GM12878 (cell line): Measurements from ENCODE around the gene CALY. TPM values are rescaled to one million over a fixed set of nuclear protein-coding genes. Genes with fewer than 3 reads are reported as not detected.

ENCODE experiments used
- ATAC-seq: fragments of 200-7000 bp; cut with Tn5 transposase; 3 replicates; pipeline ENCODE4 v1.9.1; 2020; ENCODE audit warnings: mild to moderate bottlenecking, moderate library complexity
- BruUV-seq: library from RNA; stranded (reverse); fragments of 400-500 nt; replicated peaks from 2 replicates; lab custom pipeline; 2021; lab: Mats Ljungman, UMichigan
- CTCF ChIA-PET: fragments of 300-600 bp; sonication (Branson Sonifier 250); formaldehyde crosslinking; extraction: SDS; loops from one replicate; lab custom pipeline; 2021; ENCODE audit warnings: inconsistent platforms; lab: Yijun Ruan, JAX
- POLR2A ChIA-PET: fragments of 350-600 bp; formaldehyde crosslinking; extraction: SDS; loops from one replicate; lab custom pipeline; 2021; ENCODE audit warnings: inconsistent platforms; lab: Charles Lee
- RAD21 ChIA-PET: fragments of 300-600 bp; sonication (Branson Sonifier 250); formaldehyde crosslinking; loops from one replicate; lab custom pipeline; 2023; ENCODE audit warnings: antibody characterized with exemption; ENCODE audit not compliant: unreplicated experiment; lab: Charles Lee
- SMC1A ChIA-PET: fragments of 300-600 bp; sonication (Branson Sonifier 250); formaldehyde crosslinking; loops from one replicate; lab custom pipeline; 2023; ENCODE audit not compliant: unreplicated experiment, uncharacterized antibody; lab: Charles Lee
- DNase-seq: peaks from one replicate; pipeline ENCODE4 v3.0.0-alpha.2; 2011; ENCODE audit warnings: low read depth, low spot score
- FAIRE-seq: peaks from 3 replicates; lab custom pipeline; 2011; peaks lifted over from hg19 to GRCh38; lab: Jason Lieb, UNC
- H2AFZ ChIP-seq: 2 replicates; pipeline ENCODE4 v1.6.0; 2011; ENCODE audit warnings: low read depth, low read length, control low read depth; ENCODE audit not compliant: control insufficient read depth
- H3K27ac ChIP-seq: 2 replicates; pipeline ENCODE4 v1.5.1; 2011; ENCODE audit warnings: control low read depth; ENCODE audit not compliant: control insufficient read depth, insufficient read depth
- H3K27me3 ChIP-seq, 2 experiments: replicated peaks in 1 of 2; 2 replicates each; pipeline versions ENCODE4 v1.6.0 to v1.6.1; 2011; ENCODE audit warnings: low read length in 1 of 2; ENCODE audit not compliant: control insufficient read depth in 2 of 2, insufficient read depth in 2 of 2
- H3K36me3 ChIP-seq, 2 experiments: 2 replicates each; pipeline ENCODE4 v1.5.1; 2011; ENCODE audit warnings: low read length in 1 of 2; ENCODE audit not compliant: control insufficient read depth in 2 of 2, insufficient read depth in 2 of 2
- H3K4me1 ChIP-seq: 2 replicates; pipeline ENCODE4 v1.6.1; 2011; ENCODE audit warnings: mild to moderate bottlenecking, low read length, moderate library complexity, mixed read lengths; ENCODE audit not compliant: control insufficient read depth, insufficient read depth
- H3K4me2 ChIP-seq: 2 replicates; pipeline ENCODE4 v1.6.0; 2011; ENCODE audit warnings: control low read depth; ENCODE audit not compliant: control insufficient read depth, insufficient read depth
- H3K4me3 ChIP-seq: fragments of 200-600 bp; sonication (generic); 2 replicates; pipeline ENCODE4 v1.5.1; 2016
- H3K79me2 ChIP-seq: 2 replicates; pipeline ENCODE4 v1.6.0; 2011; ENCODE audit warnings: low read length; ENCODE audit not compliant: control insufficient read depth, insufficient read depth
- H3K9ac ChIP-seq: 2 replicates; pipeline ENCODE4 v1.8.0; 2011; ENCODE audit warnings: low read length, control low read depth, mixed read lengths; ENCODE audit not compliant: control insufficient read depth, insufficient read depth
- H3K9me3 ChIP-seq: replicated peaks from 3 replicates; pipeline ENCODE4 v1.5.1; 2011; ENCODE audit warnings: mild to moderate bottlenecking, low read length; ENCODE audit not compliant: control insufficient read depth, insufficient read depth
- H4K20me1 ChIP-seq: 2 replicates; pipeline ENCODE4 v1.6.0; 2011; ENCODE audit not compliant: control insufficient read depth, insufficient read depth
- CBFB ChIP-seq: IDR thresholded peaks from 2 replicates; pipeline ENCODE4 v1.6.1; 2016; ENCODE audit warnings: antibody characterized with exemption, low read depth
- E4F1 ChIP-seq: fragments of 450-650 bp; IDR thresholded peaks from 2 replicates; pipeline ENCODE4 v1.6.1; 2018; ENCODE audit warnings: borderline replicate concordance, mild to moderate bottlenecking; ENCODE audit not compliant: partially characterized antibody
- EED ChIP-seq: sonication (generic); IDR thresholded peaks from 2 replicates; pipeline ENCODE4 v1.6.1; 2016; ENCODE audit warnings: antibody characterized with exemption, low read depth
- MYB ChIP-seq: fragments of 150-350 bp; IDR thresholded peaks from 2 replicates; pipeline ENCODE4 v1.6.1; 2014; ENCODE audit warnings: mild to moderate bottlenecking, low read depth, low read length, borderline replicate concordance
- NFXL1 ChIP-seq: fragments of 450-650 bp; IDR thresholded peaks from 2 replicates; pipeline ENCODE4 v1.6.1; 2017; ENCODE audit warnings: antibody characterized with exemption, mild to moderate bottlenecking, borderline replicate concordance
- NRF1 ChIP-seq: conservative IDR thresholded peaks from 2 replicates; pipeline ENCODE4 v1.6.1; 2011; ENCODE audit warnings: mild to moderate bottlenecking, low read depth, low read length, improper control_type of control experiment
- PAX5 ChIP-seq: IDR thresholded peaks from 2 replicates; pipeline ENCODE4 v1.6.1; 2011; ENCODE audit warnings: low read depth, low read length, borderline replicate concordance
- POLR2A ChIP-seq: IDR thresholded peaks from 2 replicates; pipeline ENCODE4 v1.6.1; 2011; ENCODE audit warnings: low read depth, mild to moderate bottlenecking, low read length
- RB1 ChIP-seq: fragments of 450-650 bp; formaldehyde crosslinking; IDR thresholded peaks from 2 replicates; pipeline ENCODE4 v1.6.1; 2017; ENCODE audit warnings: mild to moderate bottlenecking, borderline replicate concordance
- YY1 ChIP-seq: IDR thresholded peaks from 2 replicates; pipeline ENCODE4 v1.6.1; 2011; ENCODE audit warnings: low read depth, mild to moderate bottlenecking, low read length
- WGBS: methylation state at CpG from one replicate; pipeline ENCODE4 v1.1.6; 2016; ENCODE audit warnings: low lambda C conversion rate; ENCODE audit not compliant: insufficient replicate concordance, insufficient coverage; ENCODE audit errors: missing lambda C conversion rate; 5-methylcytosine and 5-hydroxymethylcytosine counted together
- in situ Hi-C: fragments of 300-500 bp; cut with MboI; formaldehyde crosslinking; loops from 9 replicates; pipeline ENCODE4 v1.14.3; 2018; ENCODE audit warnings: mixed read lengths
- intact Hi-C: fragments of 100-400 bp; cut with micrococcal nuclease; formaldehyde crosslinking; loops from one replicate; pipeline ENCODE4 v1.14.2; 2022; ENCODE audit not compliant: unreplicated experiment
- polyA plus RNA-seq, 11 experiments: library from polyadenylated mRNA; depleted of rRNA in 4 of 11; unstranded in 6 of 11; stranded (reverse) in 5 of 11; fragments of >200 nt; fragmentation: Nextera tagmentation in 4 of 11; fragmentation: Illumina TruSeq in 1 of 11; extraction: Ambion mirVana in 4 of 11; extraction: Trizol in 1 of 11; gene quantifications; 1 replicate in 1 of 11; 2 replicates in 10 of 11; pipeline versions ENCODE4 v1.2.1 to v1.2.3, GENCODE V29; 2011 to 2016; ENCODE audit warnings: inconsistent platforms in 2 of 11, missing spikeins in 2 of 11, low read depth in 1 of 11
- total RNA-seq, 4 experiments: library from RNA; depleted of rRNA in 3 of 4; stranded (reverse); fragments of >200 nt in 3 of 4; fragmentation: Illumina TruSeq in 1 of 4; extraction: Trizol in 1 of 4; gene quantifications; 2 replicates each; pipeline versions ENCODE4 v1.2.1 to v1.2.3, GENCODE V29; 2013 to 2021
- TF ChIP-seq, protein P1 (sequence below): fragments of 450-650 bp; IDR thresholded peaks from 2 replicates; pipeline ENCODE4 v1.6.1; 2016; ENCODE audit warnings: mild to moderate bottlenecking, moderate library complexity, borderline replicate concordance
- TF ChIP-seq, protein P2 (sequence below): fragments of 450-650 bp; IDR thresholded peaks from 2 replicates; pipeline ENCODE4 v1.6.1; 2017; ENCODE audit warnings: mild to moderate bottlenecking, low read depth, inconsistent platforms; ENCODE audit not compliant: poor library complexity, severe bottlenecking
- TF ChIP-seq, protein P3 (sequence below): fragments of 450-650 bp; formaldehyde crosslinking; IDR thresholded peaks from 2 replicates; pipeline ENCODE4 v1.5.0; 2022; ENCODE audit warnings: mild to moderate bottlenecking, missing genetic modification characterization

The CALY gene
- total and polyA plus RNA-seq, 10 of the 15 experiments (the other 5 are each of a cell fraction or from before 2014, with no cell fraction given), result 0.07 TPM; not detected in 9

- H3K27ac ChIP-seq, result no peak overlapping the region
- no peak overlapping the region for H3K4me3 ChIP-seq
- CTCF ChIA-PET, result no interaction called here
- H3K36me3 ChIP-seq, result no peaks in the 10 kb centered on the region
- no peaks in the 10 kb centered on the region for H3K27me3 ChIP-seq
- H3K9me3 ChIP-seq, result no peaks in the 10 kb centered on the region
- peaks cover 5% of the 10 kb centered on the region for H3K79me2 ChIP-seq
- DNase-seq (no peak), ATAC-seq (no peak), FAIRE-seq (no peak)
- H3K9ac ChIP-seq, result no peak overlapping the region
- SMC1A ChIA-PET, result no interaction called here
- in situ Hi-C loops, result no loop called here
- no peaks in the 10 kb centered on the region for H4K20me1 ChIP-seq
- no peak overlapping the region for H3K4me2 ChIP-seq
- 91% methylated on average over 4 of the region's 4 CpGs for WGBS
- intact Hi-C loops, result no loop called here
- no TSS peak for BruUV-seq
- POLR2A ChIA-PET, result no interaction called here
- H2AFZ ChIP-seq, result no peak overlapping the region
- peaks cover 9% of the 10 kb centered on the region for H3K4me1 ChIP-seq
- RAD21 ChIA-PET, result no interaction called here
- TF ChIP-seq YY1, result no peak
- TF ChIP-seq EED, result no peak
- TF ChIP-seq MYB, result no peak
- TF ChIP-seq E4F1, result no peak
- no peak for TF ChIP-seq NFXL1
- no peak for TF ChIP-seq CBFB
- no peak for TF ChIP-seq POLR2A
- TF ChIP-seq PAX5, result no peak
- TF ChIP-seq, protein P1, sequence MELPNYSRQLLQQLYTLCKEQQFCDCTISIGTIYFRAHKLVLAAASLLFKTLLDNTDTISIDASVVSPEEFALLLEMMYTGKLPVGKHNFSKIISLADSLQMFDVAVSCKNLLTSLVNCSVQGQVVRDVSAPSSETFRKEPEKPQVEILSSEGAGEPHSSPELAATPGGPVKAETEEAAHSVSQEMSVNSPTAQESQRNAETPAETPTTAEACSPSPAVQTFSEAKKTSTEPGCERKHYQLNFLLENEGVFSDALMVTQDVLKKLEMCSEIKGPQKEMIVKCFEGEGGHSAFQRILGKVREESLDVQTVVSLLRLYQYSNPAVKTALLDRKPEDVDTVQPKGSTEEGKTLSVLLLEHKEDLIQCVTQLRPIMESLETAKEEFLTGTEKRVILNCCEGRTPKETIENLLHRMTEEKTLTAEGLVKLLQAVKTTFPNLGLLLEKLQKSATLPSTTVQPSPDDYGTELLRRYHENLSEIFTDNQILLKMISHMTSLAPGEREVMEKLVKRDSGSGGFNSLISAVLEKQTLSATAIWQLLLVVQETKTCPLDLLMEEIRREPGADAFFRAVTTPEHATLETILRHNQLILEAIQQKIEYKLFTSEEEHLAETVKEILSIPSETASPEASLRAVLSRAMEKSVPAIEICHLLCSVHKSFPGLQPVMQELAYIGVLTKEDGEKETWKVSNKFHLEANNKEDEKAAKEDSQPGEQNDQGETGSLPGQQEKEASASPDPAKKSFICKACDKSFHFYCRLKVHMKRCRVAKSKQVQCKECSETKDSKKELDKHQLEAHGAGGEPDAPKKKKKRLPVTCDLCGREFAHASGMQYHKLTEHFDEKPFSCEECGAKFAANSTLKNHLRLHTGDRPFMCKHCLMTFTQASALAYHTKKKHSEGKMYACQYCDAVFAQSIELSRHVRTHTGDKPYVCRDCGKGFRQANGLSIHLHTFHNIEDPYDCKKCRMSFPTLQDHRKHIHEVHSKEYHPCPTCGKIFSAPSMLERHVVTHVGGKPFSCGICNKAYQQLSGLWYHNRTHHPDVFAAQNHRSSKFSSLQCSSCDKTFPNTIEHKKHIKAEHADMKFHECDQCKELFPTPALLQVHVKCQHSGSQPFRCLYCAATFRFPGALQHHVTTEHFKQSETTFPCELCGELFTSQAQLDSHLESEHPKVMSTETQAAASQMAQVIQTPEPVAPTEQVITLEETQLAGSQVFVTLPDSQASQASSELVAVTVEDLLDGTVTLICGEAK, result no peak
- TF ChIP-seq, protein P2, sequence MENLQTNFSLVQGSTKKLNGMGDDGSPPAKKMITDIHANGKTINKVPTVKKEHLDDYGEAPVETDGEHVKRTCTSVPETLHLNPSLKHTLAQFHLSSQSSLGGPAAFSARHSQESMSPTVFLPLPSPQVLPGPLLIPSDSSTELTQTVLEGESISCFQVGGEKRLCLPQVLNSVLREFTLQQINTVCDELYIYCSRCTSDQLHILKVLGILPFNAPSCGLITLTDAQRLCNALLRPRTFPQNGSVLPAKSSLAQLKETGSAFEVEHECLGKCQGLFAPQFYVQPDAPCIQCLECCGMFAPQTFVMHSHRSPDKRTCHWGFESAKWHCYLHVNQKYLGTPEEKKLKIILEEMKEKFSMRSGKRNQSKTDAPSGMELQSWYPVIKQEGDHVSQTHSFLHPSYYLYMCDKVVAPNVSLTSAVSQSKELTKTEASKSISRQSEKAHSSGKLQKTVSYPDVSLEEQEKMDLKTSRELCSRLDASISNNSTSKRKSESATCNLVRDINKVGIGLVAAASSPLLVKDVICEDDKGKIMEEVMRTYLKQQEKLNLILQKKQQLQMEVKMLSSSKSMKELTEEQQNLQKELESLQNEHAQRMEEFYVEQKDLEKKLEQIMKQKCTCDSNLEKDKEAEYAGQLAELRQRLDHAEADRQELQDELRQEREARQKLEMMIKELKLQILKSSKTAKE, result no peak
- TF ChIP-seq, protein P3, sequence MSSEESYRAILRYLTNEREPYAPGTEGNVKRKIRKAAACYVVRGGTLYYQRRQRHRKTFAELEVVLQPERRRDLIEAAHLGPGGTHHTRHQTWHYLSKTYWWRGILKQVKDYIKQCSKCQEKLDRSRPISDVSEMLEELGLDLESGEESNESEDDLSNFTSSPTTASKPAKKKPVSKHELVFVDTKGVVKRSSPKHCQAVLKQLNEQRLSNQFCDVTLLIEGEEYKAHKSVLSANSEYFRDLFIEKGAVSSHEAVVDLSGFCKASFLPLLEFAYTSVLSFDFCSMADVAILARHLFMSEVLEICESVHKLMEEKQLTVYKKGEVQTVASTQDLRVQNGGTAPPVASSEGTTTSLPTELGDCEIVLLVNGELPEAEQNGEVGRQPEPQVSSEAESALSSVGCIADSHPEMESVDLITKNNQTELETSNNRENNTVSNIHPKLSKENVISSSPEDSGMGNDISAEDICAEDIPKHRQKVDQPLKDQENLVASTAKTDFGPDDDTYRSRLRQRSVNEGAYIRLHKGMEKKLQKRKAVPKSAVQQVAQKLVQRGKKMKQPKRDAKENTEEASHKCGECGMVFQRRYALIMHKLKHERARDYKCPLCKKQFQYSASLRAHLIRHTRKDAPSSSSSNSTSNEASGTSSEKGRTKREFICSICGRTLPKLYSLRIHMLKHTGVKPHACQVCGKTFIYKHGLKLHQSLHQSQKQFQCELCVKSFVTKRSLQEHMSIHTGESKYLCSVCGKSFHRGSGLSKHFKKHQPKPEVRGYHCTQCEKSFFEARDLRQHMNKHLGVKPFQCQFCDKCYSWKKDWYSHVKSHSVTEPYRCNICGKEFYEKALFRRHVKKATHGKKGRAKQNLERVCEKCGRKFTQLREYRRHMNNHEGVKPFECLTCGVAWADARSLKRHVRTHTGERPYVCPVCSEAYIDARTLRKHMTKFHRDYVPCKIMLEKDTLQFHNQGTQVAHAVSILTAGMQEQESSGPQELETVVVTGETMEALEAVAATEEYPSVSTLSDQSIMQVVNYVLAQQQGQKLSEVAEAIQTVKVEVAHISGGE (CRISPR knock-in tag), result no peak
- TF ChIP-seq RB1, result no peak
- TF ChIP-seq NRF1, result no peak
These were observed 46.9 kb upstream of the CALY start for GRCh38 chr10:133383551-133383950.
